K562 (cell line): Measurements from ENCODE around the gene ULBP2. TPM values are rescaled to one million over a fixed set of nuclear protein-coding genes. Genes with fewer than 3 reads are reported as not detected.

ENCODE experiments used
- HNRNPL ChIP-seq: fragments of 200-400 bp; formaldehyde crosslinking; IDR thresholded peaks from 2 replicates; pipeline ENCODE4 v1.6.1; 2017; ENCODE audit warnings: low read depth, mild to moderate bottlenecking, low read length
- KHSRP ChIP-seq: fragments of 450-650 bp; IDR thresholded peaks from 2 replicates; pipeline ENCODE4 v1.6.1; 2017
- MCM3 ChIP-seq: fragments of 450-650 bp; IDR thresholded peaks from 2 replicates; pipeline ENCODE4 v1.6.1; 2016
- PTTG1 ChIP-seq: fragments of 450-650 bp; IDR thresholded peaks from 2 replicates; pipeline ENCODE4 v1.6.1; 2016; ENCODE audit warnings: low read depth, mild to moderate bottlenecking, missing genetic modification characterization, missing compliant biosample characterization
- SREBF2 ChIP-seq: sonication (generic); formaldehyde crosslinking; IDR thresholded peaks from 2 replicates; pipeline ENCODE4 v1.4.0; 2020; ENCODE audit warnings: mild to moderate bottlenecking, missing genetic modification reagents
- SRSF9 ChIP-seq: fragments of 200-400 bp; formaldehyde crosslinking; IDR thresholded peaks from 2 replicates; pipeline ENCODE4 v1.6.1; 2017; ENCODE audit warnings: low read depth, low read length, borderline replicate concordance
- TCFL5 ChIP-seq: fragments of 250-450 bp; sonication (Bioruptor Pico); conservative IDR thresholded peaks from 2 replicates; pipeline ENCODE4 v1.6.1; 2021; ENCODE audit warnings: mild to moderate bottlenecking, moderate library complexity, matching md5 sums
- TSC22D4 ChIP-seq: fragments of 450-650 bp; IDR thresholded peaks from 2 replicates; pipeline ENCODE4 v1.6.1; 2016; ENCODE audit warnings: missing genetic modification characterization, missing biosample characterization, control low read depth
- U2AF1 ChIP-seq: fragments of 200-400 bp; formaldehyde crosslinking; optimal IDR thresholded peaks from 2 replicates; pipeline ENCODE3; 2017; ENCODE audit warnings: mild to moderate bottlenecking, low read depth, low read length, moderate library complexity
- ZC3H4 ChIP-seq: sonication (generic); formaldehyde crosslinking; IDR thresholded peaks from 2 replicates; pipeline ENCODE4 v1.9.0; 2021; ENCODE audit warnings: missing genetic modification reagents, borderline replicate concordance
- ZNF121 ChIP-seq: sonication (generic); formaldehyde crosslinking; conservative IDR thresholded peaks from 2 replicates; pipeline ENCODE4 v1.8.0; 2022; ENCODE audit warnings: missing genetic modification reagents
- ZNF263 ChIP-seq: sonication (generic); formaldehyde crosslinking; IDR thresholded peaks from 2 replicates; pipeline ENCODE4 v1.8.0; 2022; ENCODE audit warnings: mild to moderate bottlenecking, missing genetic modification reagents, borderline replicate concordance
- ZNF436 ChIP-seq: fragments of 250-450, 450-650 bp; sonication (Bioruptor Pico); formaldehyde crosslinking; IDR thresholded peaks from 2 replicates; pipeline ENCODE4 v1.7.0; 2020; ENCODE audit warnings: mild to moderate bottlenecking
- polyA plus RNA-seq, 8 experiments: library from polyadenylated mRNA; depleted of rRNA in 4 of 8; stranded (reverse) in 5 of 8; unstranded in 3 of 8; fragments of >200 nt; fragmentation: Nextera tagmentation in 2 of 8; fragmentation: Illumina TruSeq in 1 of 8; extraction: Ambion mirVana in 2 of 8; extraction: Trizol in 1 of 8; gene quantifications; 2 replicates each; pipeline versions ENCODE4 v1.2.1 to v1.2.3, GENCODE V29; 2011 to 2014; ENCODE audit warnings: inconsistent platforms in 1 of 8, missing spikeins in 1 of 8
- total RNA-seq, 7 experiments: library from RNA; depleted of rRNA in 6 of 7; stranded (reverse); fragments of >200 nt in 6 of 7; fragmentation: Illumina TruSeq in 2 of 7; extraction: Trizol in 2 of 7; gene quantifications; 2 replicates each; pipeline versions ENCODE4 v1.2.1 to v1.2.3, GENCODE V29; 2011 to 2021; ENCODE audit warnings: low replicate concordance in 1 of 7
- TF ChIP-seq, protein P1 (sequence below): fragments of 450-650 bp; IDR thresholded peaks from 2 replicates; pipeline ENCODE4 v1.6.1; 2016; ENCODE audit warnings: mild to moderate bottlenecking, moderate library complexity
- TF ChIP-seq, protein P2 (sequence below): sonication (generic); formaldehyde crosslinking; IDR thresholded peaks from 2 replicates; pipeline ENCODE4 v1.8.1; 2023; ENCODE audit warnings: mild to moderate bottlenecking, missing genetic modification reagents
- TF ChIP-seq, protein P3 (sequence below): fragments of 250-450 bp; sonication (Bioruptor Pico); IDR thresholded peaks from 2 replicates; pipeline ENCODE4 v1.8.0; 2021; ENCODE audit warnings: moderate library complexity, mild to moderate bottlenecking, inconsistent platforms

The ULBP2 gene
- total and polyA plus RNA-seq, 9 of the 15 experiments (the other 6 are each of a cell fraction or from before 2014, with no cell fraction given) = 0.50 to 5.3 (median 1.2) TPM

DNA sequence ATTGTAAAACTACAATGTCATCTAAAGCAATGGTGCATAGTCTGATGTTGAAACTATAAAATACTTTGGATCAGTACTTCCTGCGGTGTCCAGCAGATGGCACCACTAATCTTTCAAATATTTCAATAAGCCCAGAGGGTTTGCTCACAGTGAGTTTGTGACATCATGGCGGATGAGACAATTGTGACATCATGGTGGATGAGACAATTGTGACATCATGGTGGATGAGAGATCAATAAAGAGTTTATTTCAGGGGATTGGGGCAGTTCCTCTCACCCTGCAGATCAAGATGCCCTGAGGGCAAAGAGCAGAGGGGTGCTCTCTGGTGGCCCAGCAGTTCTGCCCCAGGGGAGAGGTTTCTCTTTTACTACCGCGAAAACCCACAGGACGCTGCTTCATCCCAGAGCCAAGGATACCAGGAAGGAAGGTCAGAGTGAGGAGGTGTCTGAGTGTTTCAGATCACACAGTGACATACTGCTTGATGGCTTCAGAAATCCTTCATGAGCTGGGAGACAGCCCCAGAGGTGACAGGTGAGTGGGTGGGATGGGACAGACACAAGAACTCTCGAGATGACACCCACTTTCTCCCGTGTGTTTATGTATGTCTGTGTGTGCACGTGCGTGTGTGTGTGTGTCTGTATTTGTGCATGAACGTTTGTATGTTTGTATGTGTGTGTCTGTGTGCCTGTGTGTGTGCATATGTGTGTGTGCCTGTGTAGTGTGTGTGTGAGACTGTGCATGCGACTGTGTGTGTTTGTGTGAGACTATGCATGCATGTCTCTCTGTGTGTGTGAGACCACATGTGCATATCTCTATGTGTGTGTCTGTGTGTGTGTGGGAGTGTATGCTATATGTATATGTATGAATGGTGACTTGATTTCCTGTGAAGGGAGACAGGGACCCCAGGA lies 7.3 kb upstream of the ULBP2 start (continued):
- TF ChIP-seq, protein P1, sequence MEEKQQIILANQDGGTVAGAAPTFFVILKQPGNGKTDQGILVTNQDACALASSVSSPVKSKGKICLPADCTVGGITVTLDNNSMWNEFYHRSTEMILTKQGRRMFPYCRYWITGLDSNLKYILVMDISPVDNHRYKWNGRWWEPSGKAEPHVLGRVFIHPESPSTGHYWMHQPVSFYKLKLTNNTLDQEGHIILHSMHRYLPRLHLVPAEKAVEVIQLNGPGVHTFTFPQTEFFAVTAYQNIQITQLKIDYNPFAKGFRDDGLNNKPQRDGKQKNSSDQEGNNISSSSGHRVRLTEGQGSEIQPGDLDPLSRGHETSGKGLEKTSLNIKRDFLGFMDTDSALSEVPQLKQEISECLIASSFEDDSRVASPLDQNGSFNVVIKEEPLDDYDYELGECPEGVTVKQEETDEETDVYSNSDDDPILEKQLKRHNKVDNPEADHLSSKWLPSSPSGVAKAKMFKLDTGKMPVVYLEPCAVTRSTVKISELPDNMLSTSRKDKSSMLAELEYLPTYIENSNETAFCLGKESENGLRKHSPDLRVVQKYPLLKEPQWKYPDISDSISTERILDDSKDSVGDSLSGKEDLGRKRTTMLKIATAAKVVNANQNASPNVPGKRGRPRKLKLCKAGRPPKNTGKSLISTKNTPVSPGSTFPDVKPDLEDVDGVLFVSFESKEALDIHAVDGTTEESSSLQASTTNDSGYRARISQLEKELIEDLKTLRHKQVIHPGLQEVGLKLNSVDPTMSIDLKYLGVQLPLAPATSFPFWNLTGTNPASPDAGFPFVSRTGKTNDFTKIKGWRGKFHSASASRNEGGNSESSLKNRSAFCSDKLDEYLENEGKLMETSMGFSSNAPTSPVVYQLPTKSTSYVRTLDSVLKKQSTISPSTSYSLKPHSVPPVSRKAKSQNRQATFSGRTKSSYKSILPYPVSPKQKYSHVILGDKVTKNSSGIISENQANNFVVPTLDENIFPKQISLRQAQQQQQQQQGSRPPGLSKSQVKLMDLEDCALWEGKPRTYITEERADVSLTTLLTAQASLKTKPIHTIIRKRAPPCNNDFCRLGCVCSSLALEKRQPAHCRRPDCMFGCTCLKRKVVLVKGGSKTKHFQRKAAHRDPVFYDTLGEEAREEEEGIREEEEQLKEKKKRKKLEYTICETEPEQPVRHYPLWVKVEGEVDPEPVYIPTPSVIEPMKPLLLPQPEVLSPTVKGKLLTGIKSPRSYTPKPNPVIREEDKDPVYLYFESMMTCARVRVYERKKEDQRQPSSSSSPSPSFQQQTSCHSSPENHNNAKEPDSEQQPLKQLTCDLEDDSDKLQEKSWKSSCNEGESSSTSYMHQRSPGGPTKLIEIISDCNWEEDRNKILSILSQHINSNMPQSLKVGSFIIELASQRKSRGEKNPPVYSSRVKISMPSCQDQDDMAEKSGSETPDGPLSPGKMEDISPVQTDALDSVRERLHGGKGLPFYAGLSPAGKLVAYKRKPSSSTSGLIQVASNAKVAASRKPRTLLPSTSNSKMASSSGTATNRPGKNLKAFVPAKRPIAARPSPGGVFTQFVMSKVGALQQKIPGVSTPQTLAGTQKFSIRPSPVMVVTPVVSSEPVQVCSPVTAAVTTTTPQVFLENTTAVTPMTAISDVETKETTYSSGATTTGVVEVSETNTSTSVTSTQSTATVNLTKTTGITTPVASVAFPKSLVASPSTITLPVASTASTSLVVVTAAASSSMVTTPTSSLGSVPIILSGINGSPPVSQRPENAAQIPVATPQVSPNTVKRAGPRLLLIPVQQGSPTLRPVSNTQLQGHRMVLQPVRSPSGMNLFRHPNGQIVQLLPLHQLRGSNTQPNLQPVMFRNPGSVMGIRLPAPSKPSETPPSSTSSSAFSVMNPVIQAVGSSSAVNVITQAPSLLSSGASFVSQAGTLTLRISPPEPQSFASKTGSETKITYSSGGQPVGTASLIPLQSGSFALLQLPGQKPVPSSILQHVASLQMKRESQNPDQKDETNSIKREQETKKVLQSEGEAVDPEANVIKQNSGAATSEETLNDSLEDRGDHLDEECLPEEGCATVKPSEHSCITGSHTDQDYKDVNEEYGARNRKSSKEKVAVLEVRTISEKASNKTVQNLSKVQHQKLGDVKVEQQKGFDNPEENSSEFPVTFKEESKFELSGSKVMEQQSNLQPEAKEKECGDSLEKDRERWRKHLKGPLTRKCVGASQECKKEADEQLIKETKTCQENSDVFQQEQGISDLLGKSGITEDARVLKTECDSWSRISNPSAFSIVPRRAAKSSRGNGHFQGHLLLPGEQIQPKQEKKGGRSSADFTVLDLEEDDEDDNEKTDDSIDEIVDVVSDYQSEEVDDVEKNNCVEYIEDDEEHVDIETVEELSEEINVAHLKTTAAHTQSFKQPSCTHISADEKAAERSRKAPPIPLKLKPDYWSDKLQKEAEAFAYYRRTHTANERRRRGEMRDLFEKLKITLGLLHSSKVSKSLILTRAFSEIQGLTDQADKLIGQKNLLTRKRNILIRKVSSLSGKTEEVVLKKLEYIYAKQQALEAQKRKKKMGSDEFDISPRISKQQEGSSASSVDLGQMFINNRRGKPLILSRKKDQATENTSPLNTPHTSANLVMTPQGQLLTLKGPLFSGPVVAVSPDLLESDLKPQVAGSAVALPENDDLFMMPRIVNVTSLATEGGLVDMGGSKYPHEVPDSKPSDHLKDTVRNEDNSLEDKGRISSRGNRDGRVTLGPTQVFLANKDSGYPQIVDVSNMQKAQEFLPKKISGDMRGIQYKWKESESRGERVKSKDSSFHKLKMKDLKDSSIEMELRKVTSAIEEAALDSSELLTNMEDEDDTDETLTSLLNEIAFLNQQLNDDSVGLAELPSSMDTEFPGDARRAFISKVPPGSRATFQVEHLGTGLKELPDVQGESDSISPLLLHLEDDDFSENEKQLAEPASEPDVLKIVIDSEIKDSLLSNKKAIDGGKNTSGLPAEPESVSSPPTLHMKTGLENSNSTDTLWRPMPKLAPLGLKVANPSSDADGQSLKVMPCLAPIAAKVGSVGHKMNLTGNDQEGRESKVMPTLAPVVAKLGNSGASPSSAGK = no peak
- TF ChIP-seq ZNF436 (CRISPR knock-in tag) (no peak), MCM3 (no peak), TSC22D4 (tag) (peak; percentile 65; the same call in 1 of the 2 replicates), TCFL5 (CRISPR knock-in tag) (no peak), ZNF263 (no peak; the same call in 1 of the 2 replicates), ZNF121 (CRISPR knock-in tag) (no peak), ZC3H4 (no peak), PTTG1 (tag) (no peak), KHSRP (peak; percentile 92), SRSF9 (no peak), SREBF2 (CRISPR knock-in tag) (no peak), HNRNPL (no peak), U2AF1 (no peak)
- TF ChIP-seq, protein P2, sequence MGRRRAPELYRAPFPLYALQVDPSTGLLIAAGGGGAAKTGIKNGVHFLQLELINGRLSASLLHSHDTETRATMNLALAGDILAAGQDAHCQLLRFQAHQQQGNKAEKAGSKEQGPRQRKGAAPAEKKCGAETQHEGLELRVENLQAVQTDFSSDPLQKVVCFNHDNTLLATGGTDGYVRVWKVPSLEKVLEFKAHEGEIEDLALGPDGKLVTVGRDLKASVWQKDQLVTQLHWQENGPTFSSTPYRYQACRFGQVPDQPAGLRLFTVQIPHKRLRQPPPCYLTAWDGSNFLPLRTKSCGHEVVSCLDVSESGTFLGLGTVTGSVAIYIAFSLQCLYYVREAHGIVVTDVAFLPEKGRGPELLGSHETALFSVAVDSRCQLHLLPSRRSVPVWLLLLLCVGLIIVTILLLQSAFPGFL (CRISPR knock-in tag) = no peak
- TF ChIP-seq, protein P3, sequence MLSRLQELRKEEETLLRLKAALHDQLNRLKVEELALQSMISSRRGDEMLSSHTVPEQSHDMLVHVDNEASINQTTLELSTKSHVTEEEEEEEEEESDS (CRISPR knock-in tag) = no peak
